ENCODE data around the gene TPM1.
"Not testable (repeated sequence)": the region's sequence is repeated elsewhere in the genome, so short reads cannot be mapped to it uniquely, and the experiment has no call there.

TPM1 gene

GRCh38 chr15:63094495-63094931 lies 52.0 kb downstream of the TPM1 start:
- no peak for DNase-seq (ENCODE audit: low spot score)

GRCh38 chr15:63096178-63096577 lies 53.6 kb downstream of the TPM1 start:
- no peak for DNase-seq (ENCODE audit: low spot score)

- not testable (repeated sequence) for DNase-seq (ENCODE audit: low spot score)
These were observed 56.4 kb downstream of the TPM1 start for GRCh38 chr15:63098901-63099300.

- not testable (repeated sequence) for DNase-seq (ENCODE audit: low spot score)
These were observed 57.0 kb downstream of the TPM1 start for GRCh38 chr15:63099581-63099980.

- DNase-seq (ENCODE audit: low spot score) = no peak
These were observed 60.9 kb downstream of the TPM1 start for GRCh38 chr15:63103416-63103815.

GRCh38 chr15:63104727-63105126 lies 62.2 kb downstream of the TPM1 start:
- no peak for DNase-seq (ENCODE audit: low spot score)

- not testable (repeated sequence) for DNase-seq (ENCODE audit: low spot score)
These were observed 62.8 kb downstream of the TPM1 start for GRCh38 chr15:63105354-63105753.

GRCh38 chr15:63107895-63108546 lies 65.5 kb downstream of the TPM1 start:
- no peak for DNase-seq (ENCODE audit: low spot score)

GRCh38 chr15:63109498-63109897 lies 67.0 kb downstream of the TPM1 start:
- no peak for DNase-seq (ENCODE audit: low spot score)

- DNase-seq (ENCODE audit: low spot score) = no peak
These were observed 67.4 kb downstream of the TPM1 start for GRCh38 chr15:63109920-63110319.

- DNase-seq (ENCODE audit: low spot score) = no peak
These were observed 68.0 kb downstream of the TPM1 start for GRCh38 chr15:63110428-63111026.

- DNase-seq (ENCODE audit: low spot score) = no peak
These were observed 68.9 kb downstream of the TPM1 start for GRCh38 chr15:63111481-63111880.

- DNase-seq (ENCODE audit: low spot score) = no peak
These were observed 70.3 kb downstream of the TPM1 start for GRCh38 chr15:63112871-63113270.

GRCh38 chr15:63114465-63114864 lies 71.9 kb downstream of the TPM1 start:
- DNase-seq (ENCODE audit: low spot score) = no peak

Data from CD4-positive, alpha-beta T cell treated with Interleukin-2 at 100 ng/mL for 4 hours (primary cell).